Activated CD4-positive, alpha-beta T cell treated with anti-CD3 and anti-CD28 coated beads, Interleukin-2, Interleukin-6, amounts not matched to agents 100 ng/mL and 50 ng/mL, durations not matched to agents 16 hours and 8 hours (primary cell): ENCODE measurements around the gene NRAS.

Source experiments
- DNase-seq: peaks from one replicate; pipeline ENCODE4 v3.0.0-alpha.2; 2020

Gene NRAS

GRCh38 chr1:114671939-114672275, 44.7 kb downstream of the NRAS start:
- DNase-seq: no peak

- peak; percentile 7 for DNase-seq
These were observed 45.3 kb downstream of the NRAS start for GRCh38 chr1:114671011-114671938.

DNA sequence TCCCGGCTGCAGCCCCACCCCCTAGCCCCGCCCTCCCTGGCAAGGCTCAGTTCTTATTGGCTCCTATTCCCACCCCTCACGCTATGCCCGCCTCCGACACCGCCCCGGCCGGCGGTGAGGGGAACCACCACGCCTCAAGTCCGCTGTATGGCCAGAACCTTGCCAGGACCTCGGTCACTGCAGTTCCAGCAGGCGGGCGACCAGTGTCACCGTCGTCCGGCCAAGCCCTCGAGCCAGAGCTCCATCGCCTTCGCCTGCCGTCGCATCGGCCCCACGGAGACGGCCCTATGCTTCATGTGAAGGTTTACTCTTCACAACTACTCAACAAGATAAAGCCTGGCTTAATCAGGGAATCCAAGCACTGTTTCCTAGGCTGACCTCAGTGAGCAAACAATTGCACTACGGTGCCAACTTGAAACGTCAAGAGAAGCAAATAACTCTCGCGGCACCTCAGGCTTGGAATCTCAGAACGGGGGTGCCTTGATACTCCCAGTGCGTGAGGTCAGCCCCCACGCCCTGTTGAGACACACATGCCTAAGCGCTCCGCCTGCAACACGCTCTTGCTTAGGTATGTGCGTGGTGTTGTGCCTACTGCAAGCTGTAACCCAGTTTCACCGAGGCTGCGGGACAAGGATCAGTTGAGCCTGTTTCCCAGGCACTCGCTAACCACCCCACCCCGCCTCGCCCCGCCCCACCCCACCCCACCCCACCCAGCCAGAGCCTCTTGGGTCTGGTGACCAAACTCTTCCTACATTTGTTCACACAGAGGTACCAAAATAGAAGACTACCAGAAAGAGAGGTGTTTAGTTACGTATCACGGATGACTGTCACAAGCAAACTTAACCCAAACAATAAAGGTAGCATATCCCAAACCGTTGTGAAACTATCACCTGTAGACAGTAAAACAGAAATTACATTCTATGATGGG, 46.2 kb downstream of the NRAS start:
- peak; percentile 90 for DNase-seq

- no peak for DNase-seq
These were observed 46.9 kb downstream of the NRAS start, which contains the start of gene DENND2C for GRCh38 chr1:114669562-114670082. DENND2C (minus strand) TSS chr1:114670049; CDS start chr1:114625984, 44,065 bp downstream.

- DNase-seq: peak; percentile 2
These were observed 47.6 kb downstream of the NRAS start for GRCh38 chr1:114668784-114669561.

GRCh38 chr1:114668373-114668772, 48.2 kb downstream of the NRAS start:
- DNase-seq: no peak

GRCh38 chr1:114666954-114667353, 49.6 kb downstream of the NRAS start:
- DNase-seq: no peak

- DNase-seq: no peak
These were observed 56.3 kb downstream of the NRAS start for GRCh38 chr1:114660238-114660637.
